ENCODE measurements around the gene TBATA.

- TF ChIP-seq CTCF (IDR thresholded peaks at IDR 0.05) (no peak), ZFX (IDR thresholded peaks at IDR 0.05; ENCODE audit: borderline replicate concordance) (no peak)
Measured at GRCh38 chr10:70828923-70829322, 43.7 kb upstream of the TBATA start.

Measured in 22Rv1 (cell line).